ENCODE results near the gene ZDHHC1.

ZDHHC1 gene

GRCh38 chr16:67407176-67407787, 9.0 kb downstream of the ZDHHC1 start:
- no peak for DNase-seq

GRCh38 chr16:67406111-67406971, 9.9 kb downstream of the ZDHHC1 start:
- DNase-seq = no peak

- DNase-seq = no peak
Observed at GRCh38 chr16:67405336-67405735, 10.9 kb downstream of the ZDHHC1 start.

GRCh38 chr16:67404740-67405226, 11.5 kb downstream of the ZDHHC1 start:
- no peak for DNase-seq

GRCh38 chr16:67403976-67404555, 12.2 kb downstream of the ZDHHC1 start:
- DNase-seq = no peak

GRCh38 chr16:67400901-67401300, 15.4 kb downstream of the ZDHHC1 start:
- DNase-seq = no peak

GRCh38 chr16:67399749-67400704, 16.2 kb downstream of the ZDHHC1 start:
- no peak for DNase-seq

GRCh38 chr16:67399218-67399733, 17.0 kb downstream of the ZDHHC1 start:
- peak; percentile 65 for DNase-seq

GRCh38 chr16:67398546-67399217, 17.6 kb downstream of the ZDHHC1 start:
- DNase-seq = no peak

- DNase-seq = no peak
Observed at GRCh38 chr16:67397812-67398545, 18.3 kb downstream of the ZDHHC1 start.

GRCh38 chr16:67397036-67397801, 19.1 kb downstream of the ZDHHC1 start:
- no peak for DNase-seq

GRCh38 chr16:67396159-67397035, 19.9 kb downstream of the ZDHHC1 start:
- DNase-seq = no peak

- no peak for DNase-seq
Observed at GRCh38 chr16:67395458-67396158, 20.7 kb downstream of the ZDHHC1 start.

- DNase-seq = no peak
Observed at GRCh38 chr16:67395105-67395457, 21.2 kb downstream of the ZDHHC1 start.

- no peak for DNase-seq
Observed at GRCh38 chr16:67394155-67395104, 21.8 kb downstream of the ZDHHC1 start.

GRCh38 chr16:67393788-67394154, 22.5 kb downstream of the ZDHHC1 start:
- DNase-seq = no peak

GRCh38 chr16:67393111-67393787, 23.0 kb downstream of the ZDHHC1 start, which contains the start of gene TPPP3:
Gene TPPP3 (minus strand): TSS chr16:67393498. CDS start chr16:67391111, 2,387 bp downstream.
- DNase-seq = peak; percentile 42

Data from activated CD4-positive, alpha-beta T cell treated with anti-CD3 and anti-CD28 coated beads, Interleukin-10, Interleukin-2, amounts not matched to agents 100 ng/mL and 50 ng/mL, durations not matched to agents 16 hours and 8 hours (primary cell).